ENCODE data around the gene KRT9. TPM values are rescaled to one million over a fixed set of nuclear protein-coding genes. Genes with fewer than 3 reads are reported as not detected.

KRT9 gene
- total RNA-seq, 1 donor from 2014 or later, result not detected

DNA sequence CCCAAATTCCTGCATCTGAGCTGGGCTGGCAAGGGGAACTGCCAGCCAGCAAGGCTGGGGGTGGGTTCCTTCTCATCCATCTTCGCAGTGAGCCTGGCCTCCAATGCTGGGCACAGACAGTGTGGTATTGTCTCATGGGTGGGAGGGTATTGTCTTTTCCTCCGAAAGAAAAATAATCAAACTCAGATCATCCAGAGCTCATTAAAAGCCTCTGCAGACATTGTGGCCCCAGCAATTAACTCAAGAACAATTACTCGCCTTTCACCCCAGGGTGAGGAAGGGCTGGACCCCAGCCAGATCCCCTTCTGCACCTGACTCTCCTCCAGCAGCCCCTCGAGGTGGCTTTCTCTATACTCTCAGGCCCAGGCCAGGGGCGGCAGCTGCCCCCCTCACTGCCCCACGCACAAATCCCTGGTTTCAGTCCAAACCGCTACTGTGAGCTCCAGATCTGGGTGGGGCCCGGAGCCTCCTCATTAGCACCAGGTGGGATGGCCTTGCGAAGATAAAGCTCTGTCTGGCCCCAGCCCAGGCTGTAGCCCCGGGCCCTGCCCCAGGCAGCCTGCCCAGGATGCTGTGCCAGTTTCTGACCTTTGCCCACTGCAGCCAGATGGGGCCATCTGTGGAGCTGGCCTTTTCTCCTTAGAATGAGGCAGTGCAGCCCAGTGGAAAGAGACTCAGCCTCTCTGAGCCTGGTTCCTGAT lies 50.9 kb downstream of the KRT9 start:
- Mint-ChIP-seq H3K4me1 (ENCODE audit: unreplicated experiment) (no peaks in the 10 kb centered on the region), H3K27ac (ENCODE audit: unreplicated experiment) (no peak overlapping the region), H3K36me3 (ENCODE audit: low read depth, unreplicated experiment) (no peaks in the 10 kb centered on the region), H3K4me3 (ENCODE audit: unreplicated experiment) (no peak overlapping the region), H3K9me3 (ENCODE audit: unreplicated experiment) (no peaks in the 10 kb centered on the region), H3K27me3 (ENCODE audit: unreplicated experiment) (no peaks in the 10 kb centered on the region)
- TF ChIP-seq, protein P1, sequence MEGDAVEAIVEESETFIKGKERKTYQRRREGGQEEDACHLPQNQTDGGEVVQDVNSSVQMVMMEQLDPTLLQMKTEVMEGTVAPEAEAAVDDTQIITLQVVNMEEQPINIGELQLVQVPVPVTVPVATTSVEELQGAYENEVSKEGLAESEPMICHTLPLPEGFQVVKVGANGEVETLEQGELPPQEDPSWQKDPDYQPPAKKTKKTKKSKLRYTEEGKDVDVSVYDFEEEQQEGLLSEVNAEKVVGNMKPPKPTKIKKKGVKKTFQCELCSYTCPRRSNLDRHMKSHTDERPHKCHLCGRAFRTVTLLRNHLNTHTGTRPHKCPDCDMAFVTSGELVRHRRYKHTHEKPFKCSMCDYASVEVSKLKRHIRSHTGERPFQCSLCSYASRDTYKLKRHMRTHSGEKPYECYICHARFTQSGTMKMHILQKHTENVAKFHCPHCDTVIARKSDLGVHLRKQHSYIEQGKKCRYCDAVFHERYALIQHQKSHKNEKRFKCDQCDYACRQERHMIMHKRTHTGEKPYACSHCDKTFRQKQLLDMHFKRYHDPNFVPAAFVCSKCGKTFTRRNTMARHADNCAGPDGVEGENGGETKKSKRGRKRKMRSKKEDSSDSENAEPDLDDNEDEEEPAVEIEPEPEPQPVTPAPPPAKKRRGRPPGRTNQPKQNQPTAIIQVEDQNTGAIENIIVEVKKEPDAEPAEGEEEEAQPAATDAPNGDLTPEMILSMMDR (IDR thresholded peaks at IDR 0.05; ENCODE audit: unreplicated experiment), result no peak
- DNase-seq (ENCODE audit: low spot score), result no peak

DNA sequence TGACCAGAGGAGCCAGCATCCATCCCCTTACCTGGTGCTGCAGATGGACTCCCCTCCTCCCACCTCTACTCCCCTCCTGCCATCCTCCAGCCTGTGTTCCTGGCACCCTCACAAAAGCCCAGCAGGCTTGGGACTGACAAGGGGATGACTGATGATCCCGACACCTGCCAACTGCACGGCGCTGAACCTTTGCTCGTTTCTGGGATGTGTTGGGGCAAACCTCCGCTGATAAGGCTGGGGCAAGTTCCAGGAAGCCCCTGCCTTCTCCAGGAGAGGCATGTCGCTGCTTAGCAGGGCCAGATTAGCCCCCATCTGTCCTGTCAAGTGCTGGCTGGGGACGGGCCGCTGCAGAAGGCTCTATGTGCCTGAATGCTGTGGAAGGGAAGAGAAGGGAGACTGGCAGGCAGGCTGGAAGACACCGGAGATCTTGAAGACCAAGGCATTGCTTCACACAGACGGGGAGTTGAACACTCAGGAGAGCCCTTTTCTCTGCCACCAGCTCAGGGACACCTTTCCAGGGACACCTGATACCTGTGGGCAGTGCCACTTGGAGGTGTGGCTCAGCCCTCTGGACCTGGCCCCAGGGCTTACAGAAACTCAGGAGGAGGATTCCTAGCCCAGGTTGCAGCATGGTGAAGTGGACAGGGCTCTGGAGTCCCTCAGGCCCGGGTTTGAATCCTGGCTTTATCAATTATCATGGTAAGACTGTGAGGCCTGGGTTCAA lies 52.2 kb downstream of the KRT9 start:
- TF ChIP-seq, protein P1 (IDR thresholded peaks at IDR 0.05; ENCODE audit: unreplicated experiment), result no peak
- DNase-seq (ENCODE audit: low spot score), result no peak
- Mint-ChIP-seq H3K27ac (ENCODE audit: unreplicated experiment) (no peak overlapping the region), H3K9me3 (ENCODE audit: unreplicated experiment) (no peaks in the 10 kb centered on the region), H3K36me3 (ENCODE audit: low read depth, unreplicated experiment) (no peaks in the 10 kb centered on the region), H3K4me3 (ENCODE audit: unreplicated experiment) (no peak overlapping the region), H3K4me1 (ENCODE audit: unreplicated experiment) (no peaks in the 10 kb centered on the region), H3K27me3 (ENCODE audit: unreplicated experiment) (no peaks in the 10 kb centered on the region)

DNA sequence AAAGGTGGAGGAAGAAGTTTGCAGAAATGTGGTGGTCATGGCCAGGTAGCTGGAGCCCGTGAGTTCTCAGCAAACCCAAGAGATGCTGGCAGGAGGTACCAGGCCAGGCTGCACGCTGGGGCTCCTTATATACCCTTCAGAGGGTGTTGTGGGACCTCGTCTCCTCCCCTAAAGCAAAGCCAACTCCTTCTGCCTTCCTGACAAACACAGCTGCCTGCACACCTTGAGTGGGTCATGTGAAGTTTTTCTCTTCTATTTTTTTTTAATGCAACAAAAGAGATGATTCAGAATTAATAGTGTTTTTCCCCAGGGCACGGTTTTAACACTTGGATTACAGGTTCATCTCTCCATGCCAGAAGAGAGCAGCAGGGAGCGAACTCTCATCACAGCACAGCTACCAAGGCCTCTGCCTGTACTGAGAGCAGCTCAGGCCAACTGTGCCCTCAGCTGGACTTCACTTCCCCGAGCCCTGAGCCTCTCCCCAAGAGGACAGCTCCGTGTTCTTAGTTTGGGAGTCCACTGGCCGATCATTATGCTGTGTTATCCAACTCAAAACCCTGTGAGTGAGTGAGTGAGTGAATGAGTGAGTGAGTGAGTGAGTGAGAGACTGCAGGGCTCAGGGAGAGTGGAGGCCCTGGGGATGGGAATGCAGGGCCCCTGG lies 52.9 kb downstream of the KRT9 start, which contains the start of gene KRT15:
Gene KRT15 (minus strand): TSS at position 102 of the 661 bp plus-strand sequence. CDS start 63 bp downstream, at position 39.
- no peaks in the 10 kb centered on the region for H3K27me3 Mint-ChIP-seq (ENCODE audit: unreplicated experiment)
- H3K36me3 Mint-ChIP-seq (ENCODE audit: low read depth, unreplicated experiment), result no peaks in the 10 kb centered on the region
- H3K4me3 Mint-ChIP-seq (ENCODE audit: unreplicated experiment), result no peak within 1 kb of the TSS
- no peaks in the 10 kb centered on the region for H3K4me1 Mint-ChIP-seq (ENCODE audit: unreplicated experiment)
- TF ChIP-seq, protein P1 (IDR thresholded peaks at IDR 0.05; ENCODE audit: unreplicated experiment), result no peak
- no peaks in the 10 kb centered on the region for H3K9me3 Mint-ChIP-seq (ENCODE audit: unreplicated experiment)
- no peak within 1 kb of the TSS for H3K27ac Mint-ChIP-seq (ENCODE audit: unreplicated experiment)
- no peak for DNase-seq (ENCODE audit: low spot score)

DNA sequence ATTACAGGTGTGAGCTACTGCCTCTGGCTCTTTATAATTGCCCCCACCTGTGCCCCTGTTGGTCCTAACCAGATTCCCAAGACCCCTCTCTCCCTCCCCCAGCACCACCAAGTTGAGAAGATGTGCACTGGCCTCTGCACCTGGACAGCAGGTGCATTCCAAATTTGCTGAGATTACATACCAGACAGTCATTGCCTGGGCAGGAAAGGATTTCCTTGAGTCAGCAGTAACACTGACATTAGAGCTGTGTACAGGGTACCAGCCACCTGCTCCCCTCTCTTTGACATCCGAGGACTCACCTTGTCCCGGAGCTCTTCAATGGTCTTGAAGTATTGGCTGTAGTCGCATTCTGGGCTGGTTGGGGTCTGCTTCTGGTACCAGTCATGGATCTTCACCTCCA lies 53.8 kb downstream of the KRT9 start:
- TF ChIP-seq, protein P1 (IDR thresholded peaks at IDR 0.05; ENCODE audit: unreplicated experiment), result no peak
- H3K36me3 Mint-ChIP-seq (ENCODE audit: low read depth, unreplicated experiment), result no peaks in the 10 kb centered on the region
- no peak overlapping the region for H3K4me3 Mint-ChIP-seq (ENCODE audit: unreplicated experiment)
- DNase-seq (ENCODE audit: low spot score), result no peak
- no peak overlapping the region for H3K27ac Mint-ChIP-seq (ENCODE audit: unreplicated experiment)
- no peaks in the 10 kb centered on the region for H3K9me3 Mint-ChIP-seq (ENCODE audit: unreplicated experiment)
- no peaks in the 10 kb centered on the region for H3K4me1 Mint-ChIP-seq (ENCODE audit: unreplicated experiment)
- H3K27me3 Mint-ChIP-seq (ENCODE audit: unreplicated experiment), result no peaks in the 10 kb centered on the region
